NCI-H1048 (cell line): ENCODE data around the gene MYO15A.

Experiments used
- DNase-seq: peaks from one replicate; lab custom pipeline; 2025; lab: John Stamatoyannopoulos, UW

Gene MYO15A

DNA sequence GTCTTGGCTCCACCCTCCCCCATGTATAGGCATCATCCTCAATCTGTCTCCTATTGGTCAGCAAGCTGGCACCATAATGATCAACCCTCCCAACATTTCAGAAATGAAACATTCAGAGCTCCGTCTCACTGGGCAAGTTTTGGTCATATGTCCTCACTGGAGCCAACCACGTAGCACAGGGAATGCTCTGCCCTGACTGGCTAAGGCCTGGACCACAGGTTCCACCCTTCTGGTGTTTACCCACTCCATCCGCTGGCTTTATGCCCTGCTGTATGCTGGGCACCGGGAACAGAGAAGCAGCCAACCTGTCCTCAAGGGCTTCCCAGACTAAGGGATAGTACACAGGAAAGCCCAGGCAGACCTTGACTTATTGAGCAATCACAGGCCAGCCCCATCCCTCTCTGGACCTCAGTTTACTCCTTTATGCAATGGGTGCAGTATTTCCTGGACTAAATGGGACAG, 20.5 kb downstream of the MYO15A start:
- DNase-seq: no peak

DNA sequence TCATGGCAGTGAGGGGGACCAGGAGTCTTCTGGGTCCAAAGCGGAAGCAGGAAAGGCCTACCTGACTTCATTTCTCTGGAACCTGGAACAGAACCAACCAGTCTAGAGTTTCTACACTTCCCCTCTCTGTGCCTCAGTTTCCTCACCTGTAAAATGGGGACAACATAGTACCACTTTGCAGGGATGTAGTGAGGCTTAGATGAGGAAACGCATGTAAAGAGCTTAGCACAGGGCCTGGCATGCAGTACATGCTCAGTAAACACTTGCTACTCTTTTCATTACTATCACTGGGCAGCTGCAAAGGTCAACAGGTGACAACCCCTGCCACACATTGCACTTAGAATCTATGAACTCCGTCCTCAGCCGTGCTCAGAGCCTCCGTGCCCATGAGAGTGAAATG, 24.2 kb downstream of the MYO15A start:
- DNase-seq: no peak

DNA sequence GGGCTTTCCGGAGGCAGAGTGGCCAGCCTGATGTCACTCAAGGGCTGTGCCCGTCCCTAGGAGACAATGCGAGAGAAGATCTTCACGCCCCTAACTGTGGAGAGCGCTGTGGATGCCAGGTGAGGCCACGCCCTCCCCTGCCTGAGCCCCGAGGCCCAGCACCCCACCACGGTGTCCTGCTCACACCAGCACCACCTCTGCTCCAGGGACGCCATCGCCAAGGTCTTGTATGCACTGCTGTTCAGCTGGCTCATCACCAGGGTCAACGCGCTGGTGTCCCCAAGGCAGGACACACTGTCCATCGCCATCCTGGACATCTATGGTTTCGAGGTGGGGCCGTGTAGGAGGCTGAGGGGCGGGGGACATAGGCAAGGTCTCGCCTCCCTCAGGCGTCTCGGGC, 27.8 kb downstream of the MYO15A start:
- DNase-seq: no peak

DNA sequence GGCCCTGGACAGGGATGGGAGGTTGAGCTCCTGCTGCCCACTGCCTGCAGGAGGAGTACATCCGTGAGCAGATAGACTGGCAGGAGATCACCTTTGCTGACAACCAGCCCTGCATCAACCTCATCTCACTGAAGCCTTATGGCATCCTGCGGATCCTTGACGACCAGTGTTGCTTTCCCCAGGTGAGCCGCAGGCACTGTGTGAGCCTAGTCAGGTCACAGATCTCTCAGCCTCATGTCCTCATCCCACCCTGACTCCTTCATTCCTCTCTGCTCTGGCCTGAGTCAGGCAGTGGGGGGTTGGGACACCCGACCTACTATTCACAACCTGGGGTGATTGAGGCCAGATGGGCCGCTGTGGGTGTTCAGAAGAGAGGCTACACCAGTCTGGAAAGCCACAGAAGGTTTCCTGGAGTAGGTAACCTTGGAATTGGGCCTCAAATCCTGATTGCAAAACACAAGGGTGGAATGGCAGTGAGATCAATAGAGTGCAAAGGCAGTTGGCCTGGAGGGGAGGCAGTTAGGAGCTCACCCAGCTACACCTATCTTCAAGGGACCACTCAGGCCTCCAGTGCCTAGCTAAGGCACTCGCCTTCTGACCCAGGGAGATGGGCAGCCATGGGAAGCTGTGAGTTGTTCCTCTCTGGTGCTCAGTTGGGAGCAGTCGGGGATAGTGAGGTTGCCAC, 29.7 kb downstream of the MYO15A start:
- DNase-seq: no peak

DNA sequence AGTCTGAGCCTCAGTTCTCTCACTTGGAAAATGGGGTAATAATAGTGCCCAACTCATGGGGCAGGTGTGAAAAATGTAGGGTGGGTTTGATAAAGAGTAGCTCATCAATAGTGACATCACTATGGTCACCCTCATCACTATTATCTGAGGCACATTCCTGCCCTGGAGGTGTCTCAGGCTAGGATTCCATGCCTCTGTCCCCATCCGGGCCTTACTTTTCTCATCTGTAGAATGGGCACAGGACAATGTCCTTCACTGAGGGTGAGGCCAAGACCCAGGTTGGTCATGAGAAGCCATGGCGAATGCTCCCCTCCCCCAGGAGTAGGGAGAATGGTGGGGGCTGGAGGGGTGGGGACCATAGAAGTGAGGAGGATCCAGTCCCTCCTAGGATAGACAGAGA, 30.5 kb downstream of the MYO15A start:
- no peak for DNase-seq

DNA sequence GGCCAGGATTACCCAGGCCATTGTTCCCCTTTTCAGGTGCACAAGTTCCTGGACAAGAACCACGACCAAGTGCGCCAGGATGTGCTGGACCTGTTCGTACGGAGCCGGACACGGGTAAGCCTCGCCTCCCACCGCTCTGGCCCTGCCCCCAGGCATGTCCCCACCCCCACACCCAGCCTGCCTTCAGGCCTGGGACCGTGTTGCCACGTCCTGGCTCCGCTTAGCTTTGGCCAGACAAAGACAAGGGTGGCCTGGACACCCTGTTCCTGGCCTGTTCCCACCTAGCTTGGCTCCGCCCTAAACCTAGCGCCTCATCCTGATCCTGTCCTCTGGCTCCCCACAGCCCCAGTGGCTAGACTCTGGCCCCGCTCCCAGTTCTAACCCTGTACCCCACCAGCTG, 30.9 kb downstream of the MYO15A start:
- no peak for DNase-seq

DNA sequence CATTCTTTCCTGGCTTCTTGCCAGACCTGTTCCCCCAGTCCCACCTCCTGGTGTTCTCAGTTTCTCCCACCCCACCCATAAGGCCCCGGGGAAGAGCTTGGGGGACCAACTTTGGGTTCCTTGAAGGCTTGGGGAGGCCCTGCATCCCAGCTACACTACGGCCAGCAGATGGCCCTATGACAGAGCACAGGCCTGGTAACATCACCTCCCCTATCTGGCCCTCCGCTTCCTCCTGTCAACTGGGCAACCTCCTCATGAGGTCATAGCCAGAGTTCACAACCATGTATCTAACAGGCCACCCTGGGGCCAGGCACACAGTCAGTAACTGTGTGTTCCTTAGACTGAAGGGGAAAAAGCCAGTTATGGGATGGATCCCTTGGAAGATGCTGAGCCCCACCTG, 31.4 kb downstream of the MYO15A start:
- DNase-seq: no peak

DNA sequence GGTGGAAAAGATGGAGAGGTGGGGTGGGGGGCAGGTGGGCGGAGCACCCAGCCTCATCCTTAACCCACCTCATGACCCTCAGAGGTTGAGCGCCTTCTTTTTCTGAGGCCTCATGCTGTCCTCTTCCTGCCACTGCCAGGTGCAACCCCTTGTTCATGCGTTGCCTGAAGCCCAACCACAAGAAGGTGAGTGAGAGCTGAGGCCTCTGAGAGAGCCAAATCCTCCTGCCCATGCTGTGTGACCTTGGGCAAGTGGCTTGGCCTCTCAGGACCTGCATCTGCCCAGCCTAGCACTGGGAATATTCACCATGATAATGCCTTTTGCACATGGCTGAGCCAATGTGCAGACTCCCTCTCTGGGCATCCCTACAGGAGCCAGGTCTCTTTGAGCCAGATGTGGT, 32.1 kb downstream of the MYO15A start:
- DNase-seq: no peak

DNA sequence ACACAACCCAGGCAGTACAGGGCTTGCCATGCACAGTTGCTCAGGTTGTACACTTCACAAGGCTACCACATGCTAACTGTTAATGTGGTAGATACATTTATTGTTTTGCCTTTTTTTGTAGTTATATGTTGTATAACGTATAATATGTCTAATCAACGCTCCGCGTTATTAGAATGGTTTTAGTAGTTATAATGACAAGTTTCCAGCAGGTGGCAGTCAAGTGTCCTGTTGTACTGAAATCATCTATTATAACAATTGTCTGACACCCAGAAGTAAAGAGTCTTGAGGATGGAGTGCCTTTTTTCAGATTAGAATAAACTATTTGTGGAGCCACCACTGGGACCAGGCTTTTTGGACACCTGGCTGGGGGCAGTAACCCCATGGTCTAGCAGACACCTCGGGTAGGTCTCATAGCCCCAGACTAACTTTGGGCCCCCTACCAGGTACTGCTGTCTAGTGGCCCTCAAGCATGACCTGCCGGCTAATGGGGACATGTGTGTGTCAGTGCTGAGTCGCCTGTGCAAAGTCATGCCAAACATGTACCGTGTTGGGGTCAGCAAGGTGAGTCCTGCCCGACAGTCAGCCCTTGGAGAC, 32.8 kb downstream of the MYO15A start:
- DNase-seq: no peak

DNA sequence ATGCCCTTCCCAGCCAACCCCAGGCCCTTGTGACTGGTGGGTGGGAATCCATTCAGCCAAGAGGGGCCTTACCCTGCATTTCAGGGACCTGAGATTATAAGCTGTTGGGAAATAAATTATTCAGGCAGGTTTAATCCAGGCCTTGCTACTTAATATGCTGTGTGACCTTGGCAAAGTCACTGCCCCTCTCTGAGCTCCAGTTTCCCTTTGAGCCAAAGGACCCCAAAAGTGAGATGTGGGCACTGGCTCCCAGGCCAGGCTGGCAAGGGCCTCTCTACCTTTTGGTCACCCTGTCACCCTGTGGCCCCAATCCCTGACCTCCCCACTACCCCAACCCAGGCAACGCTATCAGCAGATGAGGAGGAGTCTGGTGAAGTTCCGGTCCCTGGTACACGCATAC, 33.9 kb downstream of the MYO15A start:
- no peak for DNase-seq

DNA sequence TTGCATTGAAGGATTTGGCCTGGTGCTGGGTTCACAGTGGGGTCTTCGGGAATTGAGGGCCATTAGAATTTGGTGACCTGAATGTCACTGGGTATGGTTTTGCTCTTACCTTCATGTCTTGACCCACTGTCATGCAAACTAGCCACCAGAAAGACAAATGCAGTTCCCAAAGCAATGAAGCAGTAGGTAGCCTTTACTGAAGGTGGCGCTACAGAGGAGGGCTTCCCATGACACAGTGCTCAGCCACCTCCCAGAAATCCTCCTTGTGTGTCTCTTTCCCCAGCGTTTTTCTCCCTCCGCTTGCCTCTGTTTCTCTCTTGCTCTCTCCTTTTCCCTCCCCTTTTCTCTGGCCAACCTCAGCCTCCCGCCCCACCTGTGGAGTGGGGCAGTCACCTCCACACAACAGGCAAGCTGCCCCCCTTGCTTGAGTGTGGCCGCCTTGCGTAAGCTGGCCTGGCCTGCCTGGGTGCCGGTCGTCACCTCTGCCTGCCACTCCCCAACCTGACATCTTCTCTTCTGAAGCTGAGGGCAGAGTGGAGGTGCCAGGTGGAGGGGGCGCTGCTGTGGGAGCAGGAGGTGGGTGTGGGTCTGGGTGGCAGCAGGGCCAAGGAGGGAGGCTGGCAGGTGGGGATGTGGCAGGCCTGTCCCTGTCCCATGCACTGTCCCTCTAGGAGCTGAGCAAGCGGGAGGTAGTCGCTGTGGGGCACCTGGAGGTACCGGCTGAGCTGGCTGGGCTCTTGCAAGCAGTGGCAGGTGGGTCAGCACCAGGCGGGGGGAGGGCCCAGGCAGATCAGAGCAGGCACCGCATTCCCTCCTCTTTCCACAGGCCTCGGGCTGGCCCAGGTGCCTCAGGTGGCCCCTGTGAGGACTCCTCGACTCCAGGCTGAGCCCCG, 34.7 kb downstream of the MYO15A start:
- DNase-seq: no peak

DNA sequence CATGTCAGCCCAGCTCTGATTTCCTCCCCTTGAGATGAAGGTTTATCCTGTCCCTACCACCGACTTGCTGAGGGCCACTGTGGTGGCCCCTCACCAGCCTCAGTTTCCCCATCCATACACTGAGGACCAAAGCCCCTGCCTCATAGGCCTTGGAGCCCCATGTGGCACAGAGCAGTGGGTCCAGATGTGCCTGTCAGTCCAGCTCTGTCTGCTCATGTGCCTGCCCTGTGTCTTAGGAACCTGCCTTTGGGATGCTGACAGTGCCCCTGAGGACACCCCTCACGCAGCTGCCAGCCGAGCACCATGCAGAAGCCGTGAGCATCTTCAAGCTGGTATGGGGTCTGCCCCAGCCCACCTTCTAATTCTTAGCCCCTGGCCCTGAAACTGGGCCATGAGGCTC, 35.7 kb downstream of the MYO15A start:
- DNase-seq: no peak

DNA sequence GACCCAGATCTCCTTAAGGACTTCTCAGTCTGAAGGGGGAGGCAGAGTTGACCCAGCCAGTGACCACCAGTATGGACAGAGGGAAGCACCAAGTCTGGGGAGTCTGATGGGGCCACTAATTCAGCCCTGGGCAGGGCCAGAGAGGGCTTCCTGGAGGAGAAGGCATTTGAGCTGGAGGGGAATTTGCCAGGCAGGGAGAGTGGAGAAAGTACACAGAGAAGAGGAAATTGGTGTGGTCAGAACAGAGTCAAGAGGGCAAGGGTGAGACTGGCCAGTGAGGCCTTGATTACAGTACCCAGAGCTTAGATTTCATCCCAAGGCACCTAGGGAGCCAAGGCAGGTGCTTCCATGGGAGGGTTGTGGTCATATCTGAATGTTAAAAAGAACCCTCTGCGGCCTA, 36.3 kb downstream of the MYO15A start:
- no peak for DNase-seq

DNA sequence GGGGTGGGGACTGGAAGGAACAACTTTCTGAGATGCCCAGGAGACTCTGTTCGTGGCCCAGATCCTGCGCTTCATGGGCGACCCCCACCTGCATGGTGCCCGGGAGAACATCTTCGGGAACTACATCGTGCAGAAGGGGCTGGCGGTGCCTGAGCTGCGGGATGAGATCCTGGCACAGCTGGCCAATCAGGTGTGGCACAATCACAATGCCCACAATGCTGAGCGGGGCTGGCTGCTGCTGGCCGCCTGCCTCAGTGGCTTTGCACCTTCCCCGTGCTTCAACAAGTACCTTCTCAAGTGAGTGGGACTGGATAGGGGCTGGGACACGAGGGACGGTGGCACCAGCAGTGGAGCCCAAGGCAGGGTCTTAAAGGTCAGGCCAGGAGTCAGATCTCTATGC, 37.3 kb downstream of the MYO15A start:
- no peak for DNase-seq

DNA sequence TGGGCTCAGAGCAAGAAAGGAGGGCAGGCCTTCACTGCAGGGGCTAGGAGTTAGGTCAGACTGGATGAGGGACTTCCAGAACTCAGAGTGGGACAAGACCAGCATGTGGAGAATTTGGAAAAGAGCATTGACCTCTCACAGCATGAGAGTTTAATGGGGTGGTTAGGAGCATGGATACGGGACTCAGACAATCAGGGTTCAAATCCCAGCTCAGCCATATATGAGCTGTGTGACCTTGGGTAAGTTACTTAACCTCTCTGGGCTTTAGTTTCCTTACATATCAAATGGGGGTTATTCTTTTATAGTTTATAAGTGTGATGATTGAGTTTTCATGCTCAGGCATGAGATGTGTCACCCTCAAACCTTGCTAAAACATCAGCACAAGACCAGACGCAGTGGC, 37.7 kb downstream of the MYO15A start:
- no peak for DNase-seq

DNA sequence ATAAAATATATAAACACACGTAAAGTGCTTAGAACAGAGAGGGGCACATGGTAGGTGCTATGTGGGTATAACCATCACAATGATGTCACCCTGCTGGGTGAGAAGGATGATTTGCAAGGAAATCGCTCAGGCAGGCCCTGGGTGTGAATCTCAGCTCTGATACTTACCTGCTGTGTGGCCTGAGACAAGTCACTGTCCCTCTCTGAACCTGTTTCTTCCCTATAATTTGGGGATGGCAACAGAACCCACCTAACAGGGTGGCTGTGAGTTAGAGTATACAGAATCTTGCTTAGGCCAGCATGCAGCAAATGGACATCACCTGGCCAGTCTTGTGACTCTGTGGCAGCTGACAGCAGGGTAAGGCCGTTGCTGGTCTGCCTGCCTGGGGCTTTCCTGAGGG, 38.4 kb downstream of the MYO15A start:
- no peak for DNase-seq

DNA sequence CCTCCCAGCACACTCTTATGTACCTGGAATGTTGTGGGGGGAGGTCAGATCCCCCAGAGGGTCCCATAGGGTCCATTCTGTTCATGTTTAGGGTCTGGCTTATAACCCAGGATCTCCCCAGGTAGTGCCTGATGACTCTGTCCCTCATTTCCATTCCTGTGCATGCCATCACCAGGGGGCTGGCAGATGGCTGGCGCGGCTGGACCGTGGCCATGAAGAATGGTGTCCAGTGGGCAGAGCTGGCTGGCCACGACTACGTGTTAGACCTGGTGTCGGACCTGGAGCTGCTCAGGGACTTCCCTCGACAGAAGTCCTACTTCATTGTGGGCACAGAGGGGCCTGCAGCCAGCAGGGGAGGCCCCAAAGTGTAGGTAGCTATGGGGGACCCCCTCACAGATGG, 40.0 kb downstream of the MYO15A start:
- DNase-seq: no peak

DNA sequence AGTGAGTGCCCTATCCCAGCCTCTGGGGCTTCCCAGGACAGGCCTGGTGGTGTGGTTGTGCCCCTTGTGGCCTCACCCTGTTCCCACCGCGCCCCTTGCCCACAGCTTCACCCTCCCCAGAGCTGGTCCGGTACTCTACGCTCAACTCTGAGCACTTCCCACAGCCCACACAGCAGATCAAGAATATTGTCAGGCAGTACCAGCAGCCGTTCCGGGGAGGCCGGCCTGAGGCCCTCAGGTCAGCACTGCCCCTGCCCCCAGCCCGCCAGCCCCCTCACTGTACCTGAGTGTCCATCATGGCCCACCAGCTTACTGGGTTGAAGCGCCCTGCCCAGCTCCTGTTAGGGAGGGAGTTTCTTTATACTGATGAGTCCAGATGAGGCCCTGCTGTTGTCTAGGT, 42.7 kb downstream of the MYO15A start:
- no peak for DNase-seq

DNA sequence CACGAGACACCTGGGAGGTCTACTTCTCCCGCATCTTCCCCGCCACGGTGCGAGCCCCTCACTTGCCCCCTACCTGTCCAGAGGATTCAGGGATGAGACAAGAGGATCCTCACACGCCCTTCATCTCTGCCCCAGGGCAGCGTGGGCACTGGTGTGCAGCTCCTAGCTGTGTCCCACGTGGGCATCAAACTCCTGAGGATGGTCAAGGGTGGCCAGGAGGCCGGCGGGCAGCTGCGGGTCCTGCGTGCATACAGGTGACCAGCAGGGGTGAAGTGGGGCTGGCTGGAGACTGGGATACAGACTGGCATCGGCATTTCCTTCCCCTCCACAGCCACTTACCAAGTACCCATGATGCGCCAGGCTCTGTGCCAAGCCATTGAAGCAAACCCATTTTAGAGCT, 46.6 kb downstream of the MYO15A start:
- DNase-seq: no peak

DNA sequence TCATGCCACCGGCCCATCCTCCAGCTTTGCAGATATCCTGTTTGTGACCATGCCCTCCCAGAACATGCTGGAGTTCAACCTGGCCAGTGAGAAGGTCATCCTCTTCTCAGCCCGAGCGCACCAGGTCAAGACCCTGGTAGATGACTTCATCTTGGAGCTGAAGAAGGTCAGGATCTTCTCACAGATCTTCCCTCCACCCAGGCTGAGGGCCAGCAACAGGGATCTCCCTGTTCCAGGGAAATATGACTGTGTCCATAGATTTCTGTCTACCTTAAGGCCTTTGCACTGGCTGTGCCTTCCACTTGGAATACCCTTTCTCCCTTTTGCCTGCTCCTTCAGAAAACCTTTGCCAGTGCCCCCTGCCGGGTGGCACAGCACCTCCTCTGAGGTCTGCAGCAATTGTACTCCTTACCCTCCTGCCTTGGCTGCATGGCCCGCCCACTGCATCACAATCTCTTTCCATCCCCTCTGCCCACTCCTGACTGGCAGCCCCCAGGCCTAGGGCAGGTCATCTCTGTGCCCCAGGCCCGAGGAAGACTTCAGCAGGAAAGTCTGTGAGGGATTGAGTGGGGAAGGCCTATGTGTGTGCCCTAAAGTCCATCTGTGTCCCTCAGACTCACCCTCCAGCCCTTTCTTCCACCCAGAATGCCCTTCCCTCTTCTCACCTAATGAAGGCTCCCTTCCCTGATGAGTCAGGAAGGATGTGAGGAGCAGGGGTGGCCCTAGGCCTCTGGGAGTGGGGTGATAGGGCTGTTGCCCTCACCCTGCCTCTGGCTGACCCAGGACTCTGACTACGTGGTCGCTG, 47.8 kb downstream of the MYO15A start:
- no peak for DNase-seq

DNA sequence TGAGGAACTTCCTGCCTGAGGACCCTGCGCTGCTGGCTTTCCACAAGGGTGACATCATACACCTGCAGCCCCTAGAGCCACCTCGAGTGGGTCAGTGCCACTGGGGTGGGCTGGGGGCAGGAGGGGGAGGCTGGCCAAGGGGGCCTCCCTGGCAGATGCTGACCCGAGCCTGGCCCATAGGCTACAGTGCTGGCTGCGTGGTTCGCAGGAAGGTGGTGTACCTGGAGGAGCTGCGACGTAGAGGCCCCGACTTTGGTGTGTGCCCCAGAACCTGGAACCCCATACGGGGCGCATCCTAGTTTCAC, 48.4 kb downstream of the MYO15A start:
- DNase-seq: no peak

DNA sequence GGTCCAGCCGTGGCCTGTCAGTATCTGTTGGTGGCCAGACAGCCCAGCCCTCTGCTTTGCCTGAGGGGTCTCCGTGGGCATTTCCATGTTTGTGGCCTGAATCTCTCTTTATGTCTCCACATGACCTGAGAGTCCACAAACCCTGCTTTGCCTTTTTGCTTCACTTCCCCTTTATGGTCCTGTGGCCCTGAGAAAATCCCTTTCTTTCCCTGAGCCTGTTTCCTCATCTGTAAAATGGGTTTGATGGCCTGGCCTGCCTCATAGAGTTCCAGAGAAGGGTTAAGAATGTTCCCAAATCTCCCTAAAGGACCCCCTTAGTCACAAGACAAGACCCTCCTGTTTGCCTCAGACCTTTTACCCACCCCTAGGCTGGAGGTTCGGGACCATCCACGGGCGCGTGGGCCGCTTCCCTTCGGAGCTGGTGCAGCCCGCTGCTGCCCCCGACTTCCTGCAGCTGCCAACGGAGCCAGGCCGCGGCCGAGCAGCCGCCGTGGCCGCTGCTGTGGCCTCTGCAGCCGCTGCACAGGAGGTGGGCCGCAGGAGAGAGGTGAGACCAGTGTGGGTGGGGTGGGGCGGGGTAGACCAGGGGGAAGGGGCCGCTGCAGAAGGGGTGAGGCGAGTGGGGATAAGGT, 48.9 kb downstream of the MYO15A start:
- no peak for DNase-seq
